Stimulated activated effector memory CD8-positive, alpha-beta T cell treated with anti-CD3 and anti-CD28 coated beads, Interleukin-12 subunit alpha, Interleukin-12 subunit beta, amount 100 ng/mL, for 72 hours (primary cell): Measurements from ENCODE around the gene ADGRV1.

Experiments
- ATAC-seq: fragments of 150-1000 bp; cut with Tn5 transposase; 2 replicates; pipeline ENCODE4 v1.10.0; 2021
- DNase-seq, 2 donors: peaks; one replicate each; pipeline ENCODE4 v3.0.0; 2021 to 2022; ENCODE audit warnings: low spot score in 2 of 2
- H3K27ac Mint-ChIP-seq: one replicate; pipeline ENCODE4 v1.8.0; 2022; ENCODE audit warnings: mild to moderate bottlenecking, mixed read lengths
- H3K36me3 Mint-ChIP-seq: one replicate; pipeline ENCODE4 v1.8.0; 2022; ENCODE audit warnings: mild to moderate bottlenecking, mixed read lengths
- H3K4me1 Mint-ChIP-seq: one replicate; pipeline ENCODE4 v1.8.0; 2022; ENCODE audit warnings: mixed read lengths
- H3K4me3 Mint-ChIP-seq: one replicate; pipeline ENCODE4 v1.8.0; 2022; ENCODE audit warnings: mild to moderate bottlenecking, mixed read lengths
- H3K9me3 Mint-ChIP-seq: one replicate; pipeline ENCODE4 v1.8.0; 2022; ENCODE audit warnings: mixed read lengths

The ADGRV1 gene, protein sequence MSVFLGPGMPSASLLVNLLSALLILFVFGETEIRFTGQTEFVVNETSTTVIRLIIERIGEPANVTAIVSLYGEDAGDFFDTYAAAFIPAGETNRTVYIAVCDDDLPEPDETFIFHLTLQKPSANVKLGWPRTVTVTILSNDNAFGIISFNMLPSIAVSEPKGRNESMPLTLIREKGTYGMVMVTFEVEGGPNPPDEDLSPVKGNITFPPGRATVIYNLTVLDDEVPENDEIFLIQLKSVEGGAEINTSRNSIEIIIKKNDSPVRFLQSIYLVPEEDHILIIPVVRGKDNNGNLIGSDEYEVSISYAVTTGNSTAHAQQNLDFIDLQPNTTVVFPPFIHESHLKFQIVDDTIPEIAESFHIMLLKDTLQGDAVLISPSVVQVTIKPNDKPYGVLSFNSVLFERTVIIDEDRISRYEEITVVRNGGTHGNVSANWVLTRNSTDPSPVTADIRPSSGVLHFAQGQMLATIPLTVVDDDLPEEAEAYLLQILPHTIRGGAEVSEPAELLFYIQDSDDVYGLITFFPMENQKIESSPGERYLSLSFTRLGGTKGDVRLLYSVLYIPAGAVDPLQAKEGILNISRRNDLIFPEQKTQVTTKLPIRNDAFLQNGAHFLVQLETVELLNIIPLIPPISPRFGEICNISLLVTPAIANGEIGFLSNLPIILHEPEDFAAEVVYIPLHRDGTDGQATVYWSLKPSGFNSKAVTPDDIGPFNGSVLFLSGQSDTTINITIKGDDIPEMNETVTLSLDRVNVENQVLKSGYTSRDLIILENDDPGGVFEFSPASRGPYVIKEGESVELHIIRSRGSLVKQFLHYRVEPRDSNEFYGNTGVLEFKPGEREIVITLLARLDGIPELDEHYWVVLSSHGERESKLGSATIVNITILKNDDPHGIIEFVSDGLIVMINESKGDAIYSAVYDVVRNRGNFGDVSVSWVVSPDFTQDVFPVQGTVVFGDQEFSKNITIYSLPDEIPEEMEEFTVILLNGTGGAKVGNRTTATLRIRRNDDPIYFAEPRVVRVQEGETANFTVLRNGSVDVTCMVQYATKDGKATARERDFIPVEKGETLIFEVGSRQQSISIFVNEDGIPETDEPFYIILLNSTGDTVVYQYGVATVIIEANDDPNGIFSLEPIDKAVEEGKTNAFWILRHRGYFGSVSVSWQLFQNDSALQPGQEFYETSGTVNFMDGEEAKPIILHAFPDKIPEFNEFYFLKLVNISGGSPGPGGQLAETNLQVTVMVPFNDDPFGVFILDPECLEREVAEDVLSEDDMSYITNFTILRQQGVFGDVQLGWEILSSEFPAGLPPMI (N-terminal part only)

DNA sequence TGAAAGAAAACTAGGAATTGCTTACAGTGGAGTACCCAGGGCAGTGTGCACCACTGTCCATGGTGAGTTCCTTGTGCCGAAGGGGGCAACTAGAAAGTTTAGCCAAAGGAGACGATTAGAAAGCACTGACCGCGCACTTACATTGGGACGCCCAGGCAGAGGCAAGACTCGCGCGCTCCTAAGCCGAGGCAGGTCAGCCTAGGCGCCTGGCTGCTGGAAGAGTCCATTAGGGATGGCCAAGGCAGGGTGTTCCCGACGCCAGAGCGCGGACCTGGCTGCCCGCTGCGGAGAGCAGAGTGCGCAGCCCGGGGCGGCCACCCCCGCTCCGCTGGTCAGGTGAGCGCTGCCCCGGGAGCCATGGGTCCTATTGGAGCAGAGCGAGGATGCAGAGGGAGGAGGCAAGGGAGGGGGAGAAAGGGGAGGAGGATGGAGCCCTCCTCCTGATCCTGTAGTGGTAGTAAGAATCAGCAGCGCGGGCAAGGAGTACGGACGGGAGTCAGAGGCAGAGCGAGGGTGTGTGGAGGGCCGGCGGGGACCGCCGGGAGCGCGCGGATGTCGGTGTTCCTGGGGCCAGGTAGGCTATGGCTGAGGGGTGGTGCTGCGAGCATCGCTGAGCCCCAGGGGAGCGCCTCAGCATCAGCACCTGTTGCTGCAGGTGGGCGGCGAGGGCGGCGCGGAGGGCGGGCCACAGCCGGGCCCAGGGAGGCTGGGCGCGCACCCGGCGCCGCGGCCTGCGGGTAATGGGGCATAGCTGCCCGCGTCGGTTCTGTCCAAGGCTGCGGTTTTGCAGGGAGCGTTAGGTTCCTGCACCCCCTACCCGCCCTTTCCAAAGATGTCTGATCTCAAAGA, at the start of gene ADGRV1:
Gene ADGRV1 (plus strand): TSS at position 454 of the 849 bp plus-strand sequence. CDS start 99 bp downstream, at position 553.
- peak within 1 kb of the TSS; percentile 59 for H3K4me3 Mint-ChIP-seq
- ATAC-seq (peak; percentile 64), DNase-seq (peak in 1 of 2 donors; percentile 51)
- H3K36me3 Mint-ChIP-seq = no peaks in the 10 kb centered on the region
- H3K9me3 Mint-ChIP-seq = no peaks in the 10 kb centered on the region
- H3K4me1 Mint-ChIP-seq = peaks cover 15% of the 10 kb centered on the region
- H3K27ac Mint-ChIP-seq = no peak within 1 kb of the TSS

DNA sequence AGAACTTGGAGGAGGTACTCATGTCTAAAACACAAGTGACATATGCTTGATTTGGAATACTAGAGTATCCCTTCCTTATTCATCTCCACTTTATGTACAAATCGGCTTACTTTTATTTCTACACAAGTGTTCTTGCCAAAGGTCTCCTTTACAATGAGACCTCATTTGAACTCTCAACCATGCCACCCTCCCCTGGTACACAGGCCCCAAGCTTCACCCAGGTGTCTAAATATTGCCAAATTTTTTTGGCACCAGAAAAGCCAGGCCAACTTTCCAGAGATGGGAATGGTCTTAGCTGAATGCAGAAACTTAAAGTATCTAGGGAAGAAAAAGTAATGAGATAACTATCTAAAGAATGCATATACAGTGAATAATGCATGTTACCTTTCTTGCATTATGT, 48.2 kb upstream of the ADGRV1 start:
- Mint-ChIP-seq H3K27ac (no peak overlapping the region), H3K9me3 (no peaks in the 10 kb centered on the region), H3K4me3 (no peak overlapping the region), H3K4me1 (no peaks in the 10 kb centered on the region), H3K36me3 (peaks cover 25% of the 10 kb centered on the region)
- DNase-seq (no peak), ATAC-seq (no peak)

DNA sequence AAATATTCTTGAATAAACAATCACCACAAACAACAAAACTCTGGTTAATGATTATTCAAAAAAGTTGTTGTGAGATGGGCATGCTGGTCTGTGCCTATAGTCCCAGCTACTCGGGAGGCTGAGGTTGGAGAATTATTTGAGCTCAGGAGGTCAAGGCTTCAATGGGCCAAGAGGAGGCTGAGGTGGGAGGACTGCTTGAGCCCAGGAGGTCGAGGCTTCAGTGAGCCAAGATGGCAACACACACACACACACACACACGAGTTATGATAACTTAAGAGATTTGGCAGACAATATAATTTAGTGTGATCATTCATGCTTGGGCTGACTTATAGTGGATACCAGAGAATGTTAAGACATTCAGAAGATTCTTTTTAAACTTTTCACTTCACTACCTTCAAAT, 44.1 kb upstream of the ADGRV1 start:
- H3K4me3 Mint-ChIP-seq = no peak overlapping the region
- H3K27ac Mint-ChIP-seq = no peak overlapping the region
- ATAC-seq = no peak
- peaks cover 54% of the 10 kb centered on the region for H3K36me3 Mint-ChIP-seq
- no peak for DNase-seq
- H3K9me3 Mint-ChIP-seq = no peaks in the 10 kb centered on the region
- H3K4me1 Mint-ChIP-seq = no peaks in the 10 kb centered on the region

DNA sequence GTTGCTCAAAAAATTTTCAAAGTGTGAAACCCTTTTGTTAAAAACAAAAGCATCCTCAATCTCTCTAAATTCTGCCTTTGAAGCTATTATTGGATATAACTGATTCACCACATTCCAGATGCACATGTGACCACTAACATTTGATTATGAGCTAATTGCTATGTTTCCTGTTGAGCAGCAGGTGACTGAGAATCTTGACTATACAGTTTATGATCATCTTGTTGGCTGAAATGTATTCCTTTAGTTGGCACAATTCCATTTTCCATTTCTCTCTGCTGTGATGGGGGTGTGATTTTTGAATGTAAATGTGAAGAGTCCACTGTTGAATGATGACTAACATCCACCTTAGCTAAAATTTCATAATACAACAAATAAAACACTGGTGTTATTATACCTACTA, 39.9 kb upstream of the ADGRV1 start:
- H3K36me3 Mint-ChIP-seq = peaks cover 85% of the 10 kb centered on the region
- peaks cover 4% of the 10 kb centered on the region for H3K4me1 Mint-ChIP-seq
- ATAC-seq = no peak
- no peak for DNase-seq
- H3K9me3 Mint-ChIP-seq = no peaks in the 10 kb centered on the region
- H3K27ac Mint-ChIP-seq = no peak overlapping the region
- H3K4me3 Mint-ChIP-seq = no peak overlapping the region

DNA sequence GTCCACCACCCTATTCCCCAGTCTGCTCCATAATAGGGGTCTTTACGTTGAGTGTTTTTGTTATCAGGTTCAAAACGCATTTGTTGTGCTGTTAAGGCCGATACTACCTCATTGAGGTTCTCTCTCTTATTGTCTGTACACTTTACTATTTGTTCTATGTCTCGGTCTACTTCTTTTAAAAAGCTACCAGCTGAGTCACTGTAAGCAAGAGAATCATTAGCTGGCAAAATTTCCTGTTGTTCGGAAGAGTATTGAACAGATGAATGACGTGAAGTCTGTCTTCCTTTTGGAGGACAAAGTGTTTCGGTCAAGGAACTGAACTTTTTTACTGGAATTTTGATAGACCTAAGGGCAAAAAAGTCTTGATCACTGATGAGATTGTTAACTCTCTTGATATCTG, 39.5 kb upstream of the ADGRV1 start:
- Mint-ChIP-seq H3K4me1 (peaks cover 4% of the 10 kb centered on the region), H3K4me3 (no peak overlapping the region), H3K36me3 (peaks cover 89% of the 10 kb centered on the region), H3K9me3 (no peaks in the 10 kb centered on the region), H3K27ac (no peak overlapping the region)
- DNase-seq (no peak), ATAC-seq (no peak)

DNA sequence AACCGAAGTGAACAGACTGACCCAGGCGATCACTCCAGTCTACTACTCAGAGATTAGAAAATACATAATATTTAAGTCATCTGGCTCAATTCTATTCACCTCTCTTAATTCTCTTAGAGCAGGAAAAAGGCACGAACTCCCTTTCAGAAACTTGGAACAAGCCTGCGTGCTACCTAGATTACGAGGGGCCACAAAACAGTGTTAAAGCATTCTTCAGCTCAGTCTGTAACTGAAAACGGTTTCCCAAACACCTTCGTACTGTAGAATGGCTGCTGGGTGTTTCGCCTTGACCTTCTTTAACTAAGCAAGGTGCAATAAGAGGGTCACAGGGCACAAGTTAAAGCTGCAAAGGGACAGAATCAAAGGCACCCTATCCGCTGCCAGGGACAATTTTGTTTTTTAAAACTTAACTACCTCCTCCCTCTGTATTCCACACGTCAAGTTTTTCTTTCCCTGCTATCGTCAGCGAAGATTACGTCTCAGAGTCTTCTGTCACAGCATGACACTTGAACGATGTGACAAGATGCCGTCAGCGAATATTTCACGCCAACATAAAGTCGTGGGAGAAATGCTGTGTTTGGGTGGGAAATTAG, 29.9 kb upstream of the ADGRV1 start:
- Mint-ChIP-seq H3K36me3 (peaks cover 40% of the 10 kb centered on the region), H3K4me3 (peak overlapping the region; percentile 89), H3K27ac (peak overlapping the region; percentile 93), H3K4me1 (peaks cover 23% of the 10 kb centered on the region), H3K9me3 (no peaks in the 10 kb centered on the region)
- ATAC-seq = peak; percentile 45
- peak in 1 of 2 donors; percentile 52 for DNase-seq

DNA sequence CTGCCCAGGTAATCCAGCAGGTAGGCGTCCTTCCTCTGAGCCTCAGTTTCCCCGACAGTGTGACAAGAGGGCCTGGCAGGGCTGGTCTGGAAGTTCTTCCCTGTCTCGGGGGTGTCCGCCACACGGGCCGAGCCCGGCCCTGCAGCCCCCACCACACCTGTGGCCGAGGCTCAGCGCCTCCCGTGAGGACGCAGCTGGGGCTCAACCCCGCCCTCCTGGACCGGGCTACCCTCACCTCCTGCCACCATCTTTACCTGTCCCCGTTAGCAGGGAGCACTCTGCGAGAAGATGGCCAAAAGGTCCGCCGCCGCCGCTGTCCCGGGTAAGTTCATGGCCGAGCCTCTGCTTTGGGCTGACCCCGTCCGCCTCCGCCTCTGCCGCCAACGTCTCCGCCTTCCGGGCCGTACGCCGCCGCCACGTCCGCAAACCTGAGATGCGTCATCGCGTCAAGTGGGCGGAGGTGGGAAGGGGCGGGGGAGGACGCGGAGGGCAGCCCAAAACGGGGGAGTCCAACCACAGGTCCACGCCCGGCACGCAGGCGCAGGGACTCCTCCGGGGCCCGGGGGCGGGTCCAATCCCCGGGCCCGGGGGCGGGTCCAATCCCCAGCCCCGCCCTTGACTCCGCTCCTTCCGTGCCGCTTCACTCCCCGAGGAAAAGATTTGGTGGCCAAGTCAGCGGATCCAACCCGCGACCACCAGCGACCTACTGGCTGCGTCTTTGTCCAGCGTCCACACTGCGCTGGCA, 29.2 kb upstream of the ADGRV1 start, which contains the start of gene LYSMD3:
Gene LYSMD3 (minus strand): TSS at position 391 of the 745 bp plus-strand sequence. CDS start 4,295 bp downstream, outside the sequence.
- peak; percentile 91 for ATAC-seq
- Mint-ChIP-seq H3K4me1 (peaks cover 23% of the 10 kb centered on the region), H3K4me3 (peak within 1 kb of the TSS; percentile 89), H3K9me3 (no peaks in the 10 kb centered on the region), H3K36me3 (peaks cover 34% of the 10 kb centered on the region), H3K27ac (peak within 1 kb of the TSS; percentile 93)
- DNase-seq = peak; percentile 93 to 97

DNA sequence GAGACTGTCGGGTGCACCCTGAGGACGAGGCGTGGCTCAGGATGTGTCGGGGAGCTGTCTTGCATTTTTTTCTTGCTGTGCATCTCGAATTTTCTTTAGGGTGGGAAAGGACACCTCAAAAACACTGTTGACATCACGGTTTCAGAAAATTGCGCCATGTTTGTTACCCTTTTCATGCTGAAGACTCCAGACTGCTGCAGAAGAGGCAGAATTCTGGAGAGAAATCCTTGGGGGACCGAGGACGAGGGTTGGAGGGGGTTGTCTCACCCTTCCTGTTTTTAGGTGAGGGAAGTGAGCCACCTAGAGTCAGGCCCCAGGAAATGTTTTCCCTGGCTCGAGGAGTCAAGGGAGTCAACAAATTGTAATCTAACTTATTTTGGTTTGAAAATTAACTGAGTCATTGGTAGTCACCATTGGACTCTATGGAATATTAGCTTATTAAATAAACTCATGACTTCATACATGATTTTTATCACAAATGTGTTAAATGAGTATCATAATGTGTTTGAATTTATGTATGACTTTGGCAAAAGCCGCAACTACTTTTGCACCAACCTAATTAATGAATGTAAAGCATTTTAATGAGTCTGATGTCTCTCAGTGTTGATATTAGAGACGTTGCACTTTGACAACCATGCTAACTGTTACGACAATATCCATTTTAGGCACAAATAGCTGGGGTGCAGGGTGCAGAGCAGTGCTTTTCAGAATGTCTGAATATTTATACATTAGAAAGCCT, 28.5 kb upstream of the ADGRV1 start:
- peaks cover 26% of the 10 kb centered on the region for H3K36me3 Mint-ChIP-seq
- peak overlapping the region; percentile 93 for H3K27ac Mint-ChIP-seq
- no peaks in the 10 kb centered on the region for H3K9me3 Mint-ChIP-seq
- peak overlapping the region; percentile 89 for H3K4me3 Mint-ChIP-seq
- ATAC-seq = peak; percentile 73
- H3K4me1 Mint-ChIP-seq = peaks cover 23% of the 10 kb centered on the region
- DNase-seq = no peak

DNA sequence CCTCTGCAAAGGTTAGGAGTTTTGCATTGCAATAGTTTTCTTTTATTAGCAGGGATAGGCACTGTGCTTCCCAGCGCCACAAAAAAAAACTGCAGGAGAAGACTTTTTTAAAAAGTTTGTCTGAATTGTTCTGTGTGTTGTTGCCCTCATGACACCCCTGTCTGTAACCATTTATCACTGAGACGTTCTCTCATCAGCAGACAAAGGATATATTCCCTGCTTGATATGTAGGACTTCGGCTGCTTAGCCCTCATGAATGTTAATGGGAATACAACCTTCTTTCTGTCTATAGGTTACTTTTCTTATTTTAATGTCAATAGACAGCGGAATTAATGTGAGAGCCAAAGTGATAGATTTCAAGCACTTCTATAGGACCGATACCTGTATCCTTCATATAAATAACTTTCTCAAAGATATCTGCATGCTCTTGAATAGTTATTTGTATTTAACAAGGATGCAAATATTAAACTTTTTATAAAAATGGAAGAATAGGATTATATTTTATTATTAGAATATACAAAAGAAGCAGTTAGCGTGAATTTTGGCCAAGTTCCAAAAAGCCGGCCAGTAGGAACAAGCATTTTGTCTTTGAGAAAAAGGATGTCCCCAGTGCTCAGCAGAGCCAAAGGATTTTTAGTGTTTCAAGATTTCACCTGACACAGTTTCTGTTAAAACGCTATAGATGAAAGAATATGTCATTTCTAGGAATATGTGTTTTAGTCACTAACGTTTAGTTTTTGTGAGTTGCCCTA, 27.7 kb upstream of the ADGRV1 start:
- peaks cover 23% of the 10 kb centered on the region for H3K4me1 Mint-ChIP-seq
- DNase-seq (no peak), ATAC-seq (no peak)
- peaks cover 20% of the 10 kb centered on the region for H3K36me3 Mint-ChIP-seq
- H3K27ac Mint-ChIP-seq = no peak overlapping the region
- H3K4me3 Mint-ChIP-seq = no peak overlapping the region
- no peaks in the 10 kb centered on the region for H3K9me3 Mint-ChIP-seq

DNA sequence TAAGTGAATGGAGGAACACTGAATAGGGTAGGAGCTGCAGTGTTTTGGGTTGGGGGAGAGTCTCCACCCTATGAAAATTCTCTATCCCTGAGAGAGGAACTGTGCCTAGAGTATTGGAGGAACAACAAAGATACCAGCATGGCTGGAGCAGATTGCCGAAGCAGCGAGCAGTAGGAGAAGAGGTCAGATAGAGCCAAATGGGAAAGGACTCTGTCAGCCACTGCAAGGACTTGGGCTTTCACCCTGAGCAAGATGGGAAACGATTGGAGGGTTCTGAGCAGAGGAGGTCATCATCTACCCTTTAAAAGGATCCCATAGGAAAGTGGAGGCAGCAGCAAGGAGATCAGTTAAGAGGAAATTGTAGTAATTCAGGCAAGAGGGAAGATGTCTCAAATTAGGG, 24.8 kb upstream of the ADGRV1 start:
- H3K4me1 Mint-ChIP-seq = no peaks in the 10 kb centered on the region

DNA sequence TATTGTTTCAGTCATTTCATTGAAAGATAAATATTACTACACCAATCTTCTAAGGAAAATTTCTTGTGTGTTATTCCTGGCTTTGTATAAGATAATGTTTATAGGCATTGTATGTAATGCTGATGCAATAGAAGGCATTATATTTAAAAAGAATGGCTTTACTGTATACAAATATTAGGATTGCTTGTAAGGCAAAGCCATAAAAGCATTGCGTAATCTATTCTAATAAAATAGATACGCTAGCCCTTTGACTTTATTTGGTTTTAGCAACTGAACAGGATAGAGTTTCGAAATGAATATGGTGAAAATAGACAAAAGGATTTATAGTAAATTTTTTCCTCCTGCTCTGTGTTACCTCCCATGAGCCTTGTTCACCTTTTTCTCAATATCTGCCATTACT, 23.7 kb upstream of the ADGRV1 start:
- no peak for ATAC-seq
- Mint-ChIP-seq H3K4me3 (no peak overlapping the region), H3K9me3 (no peaks in the 10 kb centered on the region), H3K36me3 (peaks cover 3% of the 10 kb centered on the region), H3K27ac (no peak overlapping the region), H3K4me1 (no peaks in the 10 kb centered on the region)
- no peak for DNase-seq

More for the DNA sequence above, 24.8 kb upstream of the ADGRV1 start:
- no peak for DNase-seq
- Mint-ChIP-seq H3K4me3 (no peak overlapping the region), H3K27ac (no peak overlapping the region), H3K9me3 (no peaks in the 10 kb centered on the region), H3K36me3 (peaks cover 5% of the 10 kb centered on the region)
- no peak for ATAC-seq

DNA sequence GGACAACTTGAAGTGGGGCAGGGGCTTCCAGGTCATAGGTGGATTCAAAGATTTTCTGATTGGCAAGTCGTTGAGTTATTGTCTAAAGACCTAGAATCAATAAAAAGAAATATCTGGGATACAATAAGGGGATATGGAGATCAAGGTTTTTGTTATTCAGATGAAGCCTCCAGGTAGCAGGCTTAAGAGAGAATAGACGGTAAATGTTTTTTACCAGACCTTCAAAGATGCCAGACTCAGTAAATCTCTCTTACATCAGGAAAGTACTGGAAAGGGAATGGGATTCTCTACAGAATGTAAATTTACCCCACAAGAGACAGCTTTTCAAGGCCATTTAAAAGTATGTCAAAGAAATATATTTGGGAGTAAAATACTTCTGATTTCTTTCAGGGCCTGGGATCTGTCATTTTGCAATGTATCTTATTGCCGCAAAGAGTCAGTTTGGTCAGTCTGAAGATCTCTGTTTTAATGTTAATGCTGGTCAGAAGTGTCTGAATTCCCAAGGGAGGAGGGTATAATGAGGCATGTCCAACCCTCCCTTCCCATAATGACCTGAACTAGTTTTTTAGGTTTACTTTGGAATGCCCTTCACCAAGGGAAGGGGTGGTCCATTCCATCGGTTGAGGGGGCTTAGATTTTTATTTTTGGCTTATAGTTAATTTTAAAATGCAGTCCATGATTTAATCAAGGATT, 15.6 kb upstream of the ADGRV1 start:
- H3K27ac Mint-ChIP-seq = no peak overlapping the region
- DNase-seq (no peak), ATAC-seq (no peak)
- no peaks in the 10 kb centered on the region for H3K9me3 Mint-ChIP-seq
- H3K4me3 Mint-ChIP-seq = no peak overlapping the region
- H3K36me3 Mint-ChIP-seq = no peaks in the 10 kb centered on the region
- no peaks in the 10 kb centered on the region for H3K4me1 Mint-ChIP-seq
